Cardiac muscle cell (in vitro differentiated cells and primary cell): ENCODE data around the gene ISL1. TPM values are rescaled to one million over a fixed set of nuclear protein-coding genes. Genes with fewer than 3 reads are reported as not detected.

Source experiments
- DNase-seq, 2 donors: peaks; one replicate each; pipeline versions ENCODE4 v3.0.0 to v3.0.0-alpha.2; 2010 to 2017; ENCODE audit warnings: low read depth in 1 of 2, low spot score in 1 of 2
- H3K27ac ChIP-seq: fragments of 200-600 bp; sonication (generic); 2 replicates; pipeline ENCODE4 v1.5.1; 2016
- H3K27me3 ChIP-seq: fragments of 200-600 bp; sonication (generic); 2 replicates; pipeline ENCODE4 v1.6.0; 2016; ENCODE audit warnings: control low read depth
- H3K36me3 ChIP-seq: fragments of 200-600 bp; sonication (generic); 2 replicates; pipeline ENCODE4 v1.5.1; 2016; ENCODE audit warnings: control low read depth
- H3K4me1 ChIP-seq: fragments of 200-600 bp; sonication (generic); 2 replicates; pipeline ENCODE4 v1.8.1; 2017; ENCODE audit warnings: low read depth, mild to moderate bottlenecking, mixed run types
- H3K4me3 ChIP-seq: fragments of 200-600 bp; sonication (generic); 2 replicates; pipeline ENCODE4 v1.5.1; 2016; ENCODE audit warnings: mild to moderate bottlenecking
- H3K9me3 ChIP-seq: fragments of 200-600 bp; sonication (generic); 2 replicates; pipeline ENCODE4 v1.5.1; 2017; ENCODE audit warnings: low read depth, mild to moderate bottlenecking, control low read depth
- polyA plus RNA-seq: library from polyadenylated mRNA; unstranded; fragments of >200 nt; fragmentation: Nextera tagmentation; extraction: Ambion mirVana; gene quantifications from 2 replicates; pipeline ENCODE4 v1.2.1, GENCODE V29; 2016
- total RNA-seq: library from RNA; depleted of rRNA; stranded (reverse); fragments of >200 nt; gene quantifications from 2 replicates; pipeline ENCODE4 v1.2.3, GENCODE V29; 2016
- TF ChIP-seq, protein P1 (sequence below): IDR thresholded peaks from 2 replicates; pipeline ENCODE4 v1.5.1; 2012; ENCODE audit warnings: low read depth, mild to moderate bottlenecking, low read length

ISL1 gene
- total and polyA plus RNA-seq, 2 experiments from 2014 or later: 10.4 to 11.2 TPM

DNA sequence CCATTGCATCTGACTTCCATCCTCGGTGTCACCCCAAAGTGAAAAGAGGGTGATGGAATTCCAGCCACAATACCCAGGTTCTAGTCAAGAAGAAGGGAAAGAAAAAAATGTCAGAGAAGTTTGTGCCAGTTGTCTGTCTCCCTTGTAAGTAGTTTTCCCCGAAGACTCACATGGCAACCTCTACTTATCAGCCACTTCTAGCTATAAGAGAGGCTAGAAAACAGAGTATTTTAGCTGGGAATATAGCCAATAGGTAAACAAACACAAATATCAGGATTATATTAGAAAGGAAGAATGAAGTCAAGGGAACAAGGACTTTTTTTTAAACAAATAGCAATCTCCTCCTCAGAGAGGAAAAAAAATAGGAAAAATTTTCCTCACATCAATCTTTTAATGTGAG, 12.2 kb upstream of the ISL1 start:
- Histone ChIP-seq H3K4me3 (no peak overlapping the region), H3K4me1 (peaks cover 3% of the 10 kb centered on the region), H3K27ac (no peak overlapping the region), H3K27me3 (peaks cover 1% of the 10 kb centered on the region), H3K9me3 (no peaks in the 10 kb centered on the region), H3K36me3 (no peaks in the 10 kb centered on the region)
- DNase-seq: no peak
- TF ChIP-seq, protein P1, sequence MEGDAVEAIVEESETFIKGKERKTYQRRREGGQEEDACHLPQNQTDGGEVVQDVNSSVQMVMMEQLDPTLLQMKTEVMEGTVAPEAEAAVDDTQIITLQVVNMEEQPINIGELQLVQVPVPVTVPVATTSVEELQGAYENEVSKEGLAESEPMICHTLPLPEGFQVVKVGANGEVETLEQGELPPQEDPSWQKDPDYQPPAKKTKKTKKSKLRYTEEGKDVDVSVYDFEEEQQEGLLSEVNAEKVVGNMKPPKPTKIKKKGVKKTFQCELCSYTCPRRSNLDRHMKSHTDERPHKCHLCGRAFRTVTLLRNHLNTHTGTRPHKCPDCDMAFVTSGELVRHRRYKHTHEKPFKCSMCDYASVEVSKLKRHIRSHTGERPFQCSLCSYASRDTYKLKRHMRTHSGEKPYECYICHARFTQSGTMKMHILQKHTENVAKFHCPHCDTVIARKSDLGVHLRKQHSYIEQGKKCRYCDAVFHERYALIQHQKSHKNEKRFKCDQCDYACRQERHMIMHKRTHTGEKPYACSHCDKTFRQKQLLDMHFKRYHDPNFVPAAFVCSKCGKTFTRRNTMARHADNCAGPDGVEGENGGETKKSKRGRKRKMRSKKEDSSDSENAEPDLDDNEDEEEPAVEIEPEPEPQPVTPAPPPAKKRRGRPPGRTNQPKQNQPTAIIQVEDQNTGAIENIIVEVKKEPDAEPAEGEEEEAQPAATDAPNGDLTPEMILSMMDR: no peak

DNA sequence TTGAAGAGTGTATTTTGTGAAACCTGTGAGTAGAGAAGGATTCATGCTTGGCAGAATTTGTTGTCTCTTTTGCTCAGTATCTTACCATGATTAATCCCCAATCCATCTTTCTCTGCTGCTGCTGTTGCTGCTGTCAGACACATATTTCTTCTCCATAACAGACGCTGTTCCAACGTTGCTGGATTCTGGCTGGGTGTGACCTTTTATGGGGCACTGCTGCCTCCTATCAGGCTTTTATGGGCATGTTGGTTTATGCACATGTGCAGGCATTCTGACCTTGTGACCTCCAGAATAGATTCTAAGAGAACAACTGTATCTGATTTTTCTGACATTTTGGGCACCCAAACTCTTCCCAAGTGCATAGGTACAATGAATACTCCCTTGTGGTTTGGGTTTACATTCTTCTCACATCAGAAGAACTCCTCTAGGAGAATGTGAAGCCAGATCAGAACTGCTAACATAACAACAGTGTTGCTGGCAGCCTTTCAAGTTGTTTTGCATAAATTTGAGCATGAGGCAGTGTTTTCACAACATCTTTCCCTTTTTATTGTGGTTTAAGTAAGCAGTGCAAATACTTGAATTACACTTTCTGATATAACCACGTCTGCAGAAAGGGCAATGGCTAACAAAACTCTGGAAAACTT, 9.2 kb upstream of the ISL1 start:
- TF ChIP-seq, protein P1: no peak
- Histone ChIP-seq H3K36me3 (no peaks in the 10 kb centered on the region), H3K4me3 (no peak overlapping the region), H3K9me3 (no peaks in the 10 kb centered on the region), H3K27me3 (peaks cover 31% of the 10 kb centered on the region), H3K4me1 (peaks cover 13% of the 10 kb centered on the region), H3K27ac (no peak overlapping the region)
- DNase-seq: peak in 1 of 2 donors; percentile 9

DNA sequence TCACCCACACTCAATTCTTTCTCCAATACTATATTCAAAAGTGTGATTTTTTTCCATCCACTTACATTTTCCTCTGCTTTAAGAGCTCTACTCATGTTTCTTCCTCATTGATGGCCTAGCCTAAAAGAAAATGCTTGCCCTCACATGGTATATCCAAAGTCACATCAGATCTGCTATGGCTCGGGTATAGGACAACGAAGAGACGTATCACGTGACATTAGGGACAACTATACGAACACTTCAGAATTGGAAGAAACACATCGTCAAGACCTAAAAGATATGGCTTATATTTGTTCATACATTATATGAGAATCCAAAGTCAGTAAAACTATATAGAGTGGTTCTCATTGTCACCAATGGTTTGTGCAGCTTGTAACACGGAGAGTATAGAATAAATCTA, 8.2 kb upstream of the ISL1 start:
- H3K27me3 ChIP-seq: peaks cover 42% of the 10 kb centered on the region
- no peaks in the 10 kb centered on the region for H3K9me3 ChIP-seq
- no peak overlapping the region for H3K27ac ChIP-seq
- no peaks in the 10 kb centered on the region for H3K36me3 ChIP-seq
- TF ChIP-seq, protein P1: no peak
- no peak for DNase-seq
- no peak overlapping the region for H3K4me3 ChIP-seq
- H3K4me1 ChIP-seq: peaks cover 18% of the 10 kb centered on the region

DNA sequence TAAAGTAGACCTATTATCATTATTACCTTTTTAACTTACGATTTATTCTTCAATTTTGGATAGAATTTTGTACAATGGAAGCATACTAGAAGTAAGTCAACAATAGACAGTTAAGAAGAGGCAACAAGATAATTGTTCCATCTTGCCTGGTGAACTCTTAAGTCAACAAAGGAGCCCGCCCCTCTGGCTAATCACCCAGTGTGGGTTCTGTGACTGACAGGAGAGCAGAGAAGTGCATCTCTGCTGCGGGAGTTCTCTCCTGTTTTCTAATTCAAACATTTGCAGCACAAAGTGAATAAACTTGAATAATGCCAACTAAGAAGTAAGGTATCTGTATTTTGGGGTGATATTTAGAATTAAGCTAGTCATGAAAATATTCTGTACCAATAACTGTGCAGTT, 6.7 kb upstream of the ISL1 start:
- TF ChIP-seq, protein P1: no peak
- H3K27ac ChIP-seq: no peak overlapping the region
- H3K4me1 ChIP-seq: peaks cover 18% of the 10 kb centered on the region
- DNase-seq: no peak
- no peaks in the 10 kb centered on the region for H3K9me3 ChIP-seq
- no peak overlapping the region for H3K4me3 ChIP-seq
- no peaks in the 10 kb centered on the region for H3K36me3 ChIP-seq
- peaks cover 43% of the 10 kb centered on the region for H3K27me3 ChIP-seq

DNA sequence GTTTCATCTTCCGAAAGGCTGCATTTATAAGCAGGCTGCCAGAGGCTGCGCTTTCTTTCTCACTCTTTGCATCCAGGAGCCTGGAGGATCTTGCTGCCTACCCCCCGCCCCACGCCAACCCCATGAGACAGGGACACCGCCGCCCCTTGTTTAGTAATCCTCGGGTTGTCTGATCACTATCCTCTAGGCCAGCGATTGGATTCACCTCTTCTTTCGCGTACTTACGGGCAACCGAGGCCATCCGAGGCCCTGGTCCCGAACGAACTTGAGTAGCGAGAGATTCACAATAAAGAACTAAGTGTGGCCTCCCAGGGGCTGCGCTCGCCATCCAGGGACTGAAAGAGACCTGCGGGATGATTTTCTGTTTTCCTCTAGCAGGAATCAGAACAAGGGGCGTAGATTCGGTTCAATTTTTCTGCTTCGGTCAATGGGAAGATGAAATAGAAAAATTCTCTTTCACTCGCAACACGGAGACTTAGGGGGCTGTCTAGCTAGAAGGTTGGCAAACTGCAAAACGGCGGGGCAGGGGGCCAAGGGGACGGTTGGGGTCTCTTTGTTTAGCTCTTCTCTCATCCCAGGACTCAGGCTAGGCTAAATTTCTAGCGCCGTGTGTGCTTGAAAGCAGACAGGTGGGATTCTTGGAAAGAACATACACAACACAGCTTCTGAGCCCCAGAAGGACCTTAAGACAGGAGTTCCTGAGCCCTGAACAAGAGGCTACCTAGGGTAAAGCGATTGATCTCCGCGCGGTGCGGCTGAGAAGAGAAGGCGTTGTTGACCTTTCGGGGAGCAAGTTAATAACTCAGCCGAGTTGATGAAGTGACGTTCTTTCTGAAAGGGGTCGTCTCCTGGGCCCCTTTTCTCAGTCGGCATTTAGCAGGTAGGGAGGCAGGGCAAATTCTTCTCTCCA, 5.8 kb upstream of the ISL1 start:
- peak overlapping the region; percentile 37 for H3K4me3 ChIP-seq
- H3K4me1 ChIP-seq: peaks cover 18% of the 10 kb centered on the region
- TF ChIP-seq, protein P1: no peak
- H3K27me3 ChIP-seq: peaks cover 51% of the 10 kb centered on the region
- no peak overlapping the region for H3K27ac ChIP-seq
- peak in 1 of 2 donors; percentile 36 for DNase-seq
- H3K9me3 ChIP-seq: no peaks in the 10 kb centered on the region
- no peaks in the 10 kb centered on the region for H3K36me3 ChIP-seq
